GM21529 (cell line): ENCODE results near the gene POU4F2.

Source experiments
- ATAC-seq: cut with Tn5 transposase; IDR thresholded peaks from one replicate; pipeline ENCODE4 v1.9.1; 2021; ENCODE audit not compliant: unreplicated experiment

Gene POU4F2, protein sequence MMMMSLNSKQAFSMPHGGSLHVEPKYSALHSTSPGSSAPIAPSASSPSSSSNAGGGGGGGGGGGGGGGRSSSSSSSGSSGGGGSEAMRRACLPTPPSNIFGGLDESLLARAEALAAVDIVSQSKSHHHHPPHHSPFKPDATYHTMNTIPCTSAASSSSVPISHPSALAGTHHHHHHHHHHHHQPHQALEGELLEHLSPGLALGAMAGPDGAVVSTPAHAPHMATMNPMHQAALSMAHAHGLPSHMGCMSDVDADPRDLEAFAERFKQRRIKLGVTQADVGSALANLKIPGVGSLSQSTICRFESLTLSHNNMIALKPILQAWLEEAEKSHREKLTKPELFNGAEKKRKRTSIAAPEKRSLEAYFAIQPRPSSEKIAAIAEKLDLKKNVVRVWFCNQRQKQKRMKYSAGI

DNA sequence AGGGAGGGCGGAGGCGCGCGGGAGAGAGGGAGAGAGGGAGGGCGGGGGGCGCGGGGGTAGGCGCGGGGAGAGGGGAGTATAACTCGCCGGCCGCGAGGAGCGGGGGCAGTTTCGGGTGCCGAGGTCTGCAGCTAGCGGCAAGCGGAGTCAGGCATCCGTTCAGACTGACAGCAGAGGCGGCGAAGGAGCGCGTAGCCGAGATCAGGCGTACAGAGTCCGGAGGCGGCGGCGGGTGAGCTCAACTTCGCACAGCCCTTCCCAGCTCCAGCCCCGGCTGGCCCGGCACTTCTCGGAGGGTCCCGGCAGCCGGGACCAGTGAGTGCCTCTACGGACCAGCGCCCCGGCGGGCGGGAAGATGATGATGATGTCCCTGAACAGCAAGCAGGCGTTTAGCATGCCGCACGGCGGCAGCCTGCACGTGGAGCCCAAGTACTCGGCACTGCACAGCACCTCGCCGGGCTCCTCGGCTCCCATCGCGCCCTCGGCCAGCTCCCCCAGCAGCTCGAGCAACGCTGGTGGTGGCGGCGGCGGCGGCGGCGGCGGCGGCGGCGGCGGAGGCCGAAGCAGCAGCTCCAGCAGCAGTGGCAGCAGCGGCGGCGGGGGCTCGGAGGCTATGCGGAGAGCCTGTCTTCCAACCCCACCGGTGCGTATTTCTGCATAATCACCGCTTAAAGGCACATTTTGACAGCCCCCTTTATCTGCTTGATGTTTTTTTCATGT lies at the start of gene POU4F2:
Gene POU4F2 (plus strand): TSS at position 108 of the 720 bp plus-strand sequence. CDS start 248 bp downstream, at position 356.
- no peak for ATAC-seq

DNA sequence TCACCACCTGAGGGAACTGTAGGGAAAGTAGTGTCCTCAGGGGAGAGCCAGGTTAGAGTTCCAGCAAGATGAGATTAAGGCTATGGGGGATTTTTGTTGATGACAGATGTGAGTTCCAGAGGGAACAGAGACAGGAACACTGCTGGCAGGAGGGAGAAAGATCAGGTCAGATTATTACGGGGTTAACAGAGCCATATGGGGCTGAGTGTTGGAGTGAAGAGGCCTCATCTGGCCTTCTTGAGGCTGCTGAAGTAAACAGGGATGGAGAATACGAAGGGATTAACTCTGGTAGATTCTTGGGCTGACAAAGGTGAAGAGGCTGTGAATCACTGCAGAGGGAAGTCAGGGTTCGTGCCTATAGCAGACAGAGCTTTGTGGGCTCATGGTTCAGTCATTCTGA lies 47.9 kb upstream of the POU4F2 start:
- ATAC-seq: no peak

DNA sequence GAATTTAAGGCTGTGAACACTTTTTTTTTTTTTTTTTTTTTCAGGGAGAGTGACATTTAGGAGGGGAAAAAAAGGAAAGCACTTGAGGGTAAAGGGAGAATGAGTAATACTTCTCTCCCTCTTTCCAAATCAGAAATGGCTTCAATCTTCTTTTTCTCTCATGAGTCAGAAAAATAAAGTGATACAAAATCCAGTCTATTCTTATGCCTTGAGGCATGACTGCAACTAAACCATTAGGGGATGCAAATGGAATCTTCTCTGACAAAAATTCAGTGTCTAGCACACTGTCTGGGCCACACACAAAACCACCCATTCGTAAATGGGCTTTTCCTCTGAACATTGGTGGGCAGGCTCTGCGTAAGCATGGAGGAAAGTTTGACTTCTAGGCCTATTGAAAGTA lies 46.7 kb upstream of the POU4F2 start:
- no peak for ATAC-seq

DNA sequence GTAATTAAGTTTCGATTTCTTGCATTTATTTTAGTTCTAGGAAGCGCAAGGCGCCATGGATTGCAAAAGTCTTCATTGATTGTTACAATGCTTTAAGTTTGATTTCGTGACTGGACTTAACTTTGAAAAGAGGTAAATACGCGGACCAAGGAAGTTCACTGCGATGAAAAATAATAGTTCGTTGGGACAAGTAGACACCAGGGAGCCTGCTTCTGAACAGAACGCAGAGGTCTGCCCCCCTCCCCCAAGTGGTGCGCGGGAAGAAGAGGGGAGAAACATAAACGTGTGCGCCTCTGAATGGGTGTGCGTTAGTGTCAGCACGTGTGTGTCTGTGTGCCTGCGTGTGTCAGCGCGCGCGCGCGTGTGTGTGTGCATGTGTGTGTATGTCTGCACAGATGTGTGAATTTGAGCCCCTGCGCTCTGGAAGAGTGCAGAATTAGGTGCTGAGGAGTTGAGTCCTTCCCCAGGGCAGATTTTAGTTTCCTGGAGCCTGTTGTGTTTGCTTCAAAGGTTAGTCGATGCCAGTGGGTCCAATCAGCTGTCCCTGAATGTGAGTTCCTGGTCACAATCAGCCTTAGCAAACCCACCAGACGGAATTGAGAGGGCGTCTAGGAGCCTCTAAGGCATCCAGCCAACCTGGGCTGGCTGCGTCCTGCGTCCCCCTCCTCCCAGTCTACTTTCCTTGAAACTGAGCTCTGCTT lies 5.8 kb upstream of the POU4F2 start:
- no peak for ATAC-seq

DNA sequence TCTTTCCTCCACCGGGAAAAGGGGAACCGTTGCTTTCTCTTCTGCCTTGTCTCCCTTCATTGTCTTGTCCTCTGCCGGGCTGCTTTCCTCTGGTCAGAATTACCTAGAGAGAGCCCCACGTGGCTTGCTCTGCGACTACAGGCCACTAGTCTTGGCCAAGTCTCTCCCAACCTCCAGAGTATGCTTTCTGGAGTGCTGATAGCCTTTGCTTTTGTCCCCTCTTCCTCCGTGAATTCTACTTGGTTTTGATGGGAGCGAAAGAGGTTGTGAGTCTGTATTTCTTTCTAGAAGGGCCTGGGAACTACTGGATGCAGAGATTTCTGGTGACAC lies 5.3 kb upstream of the POU4F2 start:
- ATAC-seq: no peak

DNA sequence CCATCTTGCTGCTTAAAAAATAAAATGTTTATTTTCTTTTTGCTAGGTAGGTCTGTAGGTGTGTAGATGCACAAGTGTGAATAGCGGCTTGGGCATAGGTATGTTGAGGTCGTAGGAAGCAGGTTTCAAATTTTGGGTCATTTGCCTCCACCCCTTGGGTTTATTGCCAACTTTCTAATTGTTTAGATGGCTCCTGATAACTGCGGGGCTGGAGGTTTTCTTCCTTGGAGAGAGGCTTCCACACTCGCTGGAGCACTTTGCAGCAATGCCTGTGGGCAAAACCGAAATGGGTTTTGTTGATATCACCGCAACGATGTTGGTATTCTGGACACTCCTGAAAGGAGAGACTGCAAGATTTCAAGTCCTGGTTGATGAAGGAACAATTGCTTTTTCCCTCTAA lies 3.9 kb upstream of the POU4F2 start:
- no peak for ATAC-seq

DNA sequence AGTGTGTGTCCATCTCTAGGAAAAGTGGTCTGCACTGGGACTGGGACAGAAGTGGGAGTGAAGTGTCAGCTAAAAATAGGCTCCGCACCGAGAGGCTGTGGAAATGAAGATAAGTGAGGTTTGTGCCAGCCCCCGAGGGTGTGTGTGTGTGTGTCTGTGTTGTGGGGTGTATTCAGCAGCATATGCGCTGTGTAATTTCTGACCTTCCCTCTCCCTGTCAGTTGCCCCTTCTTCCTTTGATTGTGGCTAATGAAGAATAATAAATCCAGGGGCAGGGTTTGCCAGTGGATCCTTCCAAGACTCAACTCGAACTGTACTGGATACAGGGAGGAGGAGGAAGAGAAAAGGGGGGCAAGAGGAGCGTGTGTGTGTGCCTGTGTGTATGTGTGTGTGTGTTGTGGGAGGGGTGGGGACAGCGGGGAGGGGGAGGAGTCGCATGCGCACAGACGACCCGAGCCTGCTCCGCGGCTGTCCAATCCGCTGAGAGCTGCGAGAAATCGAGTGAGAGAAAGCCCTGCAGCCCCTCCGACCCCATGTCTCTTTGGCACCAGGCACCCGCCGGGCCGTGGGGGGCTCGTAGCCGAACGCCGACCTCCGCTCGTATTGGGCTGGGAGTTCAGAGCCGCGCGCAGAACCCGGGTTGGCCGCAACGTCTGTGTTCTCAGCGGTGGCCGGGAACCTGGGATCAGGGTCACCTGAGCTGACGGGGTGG lies 916 bp upstream of the POU4F2 start:
- ATAC-seq: no peak

DNA sequence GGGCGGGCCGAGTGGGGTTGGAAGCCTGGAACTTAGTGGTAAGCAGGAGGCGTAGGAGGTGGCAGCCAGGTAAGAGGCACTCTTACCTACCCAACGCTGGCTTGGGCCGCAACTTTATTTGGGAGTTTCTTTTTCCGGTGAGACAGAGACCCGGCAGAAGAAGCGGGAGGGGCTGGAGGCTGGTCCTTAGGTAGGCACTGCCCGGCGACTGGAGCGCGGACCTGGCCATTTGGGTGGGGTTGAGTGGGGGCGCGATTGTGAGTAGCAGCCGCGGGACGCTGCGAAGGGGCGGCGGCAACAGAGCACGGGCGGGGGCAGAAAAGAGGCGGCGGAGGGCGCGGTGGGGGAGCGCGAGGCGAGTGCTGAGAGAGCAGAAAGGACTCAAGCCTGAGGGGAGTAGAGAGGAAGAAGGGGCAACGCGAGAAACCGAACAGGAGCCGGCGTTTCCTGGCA lies 334 bp upstream of the POU4F2 start:
- no peak for ATAC-seq

DNA sequence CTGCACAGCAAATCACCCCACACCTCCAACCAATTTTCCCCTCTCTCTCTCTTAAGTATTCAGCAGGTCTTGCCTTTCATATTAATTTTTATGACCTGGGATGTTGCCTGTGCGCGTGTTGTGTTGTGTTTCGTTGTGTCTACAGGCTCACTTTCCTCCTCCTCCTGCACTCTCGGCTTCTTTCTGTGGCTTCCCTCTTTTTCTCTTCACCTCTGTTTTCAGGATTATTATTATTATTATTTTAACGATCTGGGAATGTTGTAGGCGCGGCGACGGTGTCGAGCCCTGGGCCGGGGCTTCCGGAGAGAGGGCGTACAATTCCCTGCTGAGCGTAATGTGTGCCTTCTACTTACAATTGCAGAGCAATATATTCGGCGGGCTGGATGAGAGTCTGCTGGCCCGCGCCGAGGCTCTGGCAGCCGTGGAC lies 826 bp downstream of the POU4F2 start:
- no peak for ATAC-seq

DNA sequence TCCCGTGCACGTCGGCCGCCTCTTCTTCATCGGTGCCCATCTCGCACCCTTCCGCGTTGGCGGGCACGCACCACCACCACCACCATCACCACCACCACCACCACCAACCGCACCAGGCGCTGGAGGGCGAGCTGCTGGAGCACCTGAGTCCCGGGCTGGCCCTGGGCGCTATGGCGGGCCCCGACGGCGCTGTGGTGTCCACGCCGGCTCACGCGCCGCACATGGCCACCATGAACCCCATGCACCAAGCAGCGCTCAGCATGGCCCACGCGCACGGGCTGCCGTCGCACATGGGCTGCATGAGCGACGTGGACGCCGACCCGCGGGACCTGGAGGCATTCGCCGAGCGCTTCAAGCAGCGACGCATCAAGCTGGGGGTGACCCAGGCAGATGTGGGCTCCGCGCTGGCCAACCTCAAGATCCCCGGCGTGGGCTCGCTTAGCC lies 1.4 kb downstream of the POU4F2 start:
- ATAC-seq: no peak

DNA sequence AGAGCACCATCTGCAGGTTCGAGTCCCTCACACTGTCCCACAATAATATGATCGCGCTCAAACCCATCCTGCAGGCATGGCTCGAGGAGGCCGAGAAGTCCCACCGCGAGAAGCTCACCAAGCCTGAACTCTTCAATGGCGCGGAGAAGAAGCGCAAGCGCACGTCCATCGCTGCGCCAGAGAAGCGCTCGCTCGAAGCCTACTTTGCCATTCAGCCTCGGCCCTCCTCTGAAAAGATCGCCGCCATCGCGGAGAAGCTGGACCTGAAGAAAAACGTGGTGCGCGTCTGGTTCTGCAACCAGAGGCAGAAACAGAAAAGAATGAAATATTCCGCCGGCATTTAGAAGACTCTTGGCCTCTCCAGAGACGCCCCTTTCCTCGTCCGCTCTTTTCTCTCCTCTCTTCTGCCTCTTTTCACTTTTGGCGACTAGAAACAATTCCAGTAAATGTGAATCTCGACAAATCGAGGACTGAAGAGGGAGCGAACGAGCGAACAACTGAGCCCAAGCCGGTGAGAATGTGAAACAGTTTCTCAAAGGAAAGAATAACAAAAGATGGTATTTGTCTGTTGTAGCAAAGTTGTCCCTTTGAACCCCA lies 1.9 kb downstream of the POU4F2 start:
- no peak for ATAC-seq

DNA sequence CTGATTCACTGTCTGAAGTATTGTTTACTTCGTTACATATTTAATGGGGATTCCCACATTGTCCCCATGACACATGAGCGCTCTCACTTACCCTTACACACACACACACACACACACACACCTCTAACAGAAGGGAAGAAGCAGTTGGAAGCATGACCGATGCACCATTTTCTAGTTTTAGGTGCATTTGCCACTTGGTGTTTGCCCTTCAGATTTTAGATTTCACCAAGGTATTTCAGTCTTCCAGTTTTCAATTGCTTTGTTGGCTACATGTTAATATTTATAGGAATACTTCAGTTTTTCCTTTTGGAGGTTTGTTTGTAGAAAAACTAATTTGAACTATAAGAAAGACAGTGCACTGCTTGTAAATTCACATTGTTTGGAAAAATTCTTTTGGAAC lies 3.1 kb downstream of the POU4F2 start:
- ATAC-seq: no peak

DNA sequence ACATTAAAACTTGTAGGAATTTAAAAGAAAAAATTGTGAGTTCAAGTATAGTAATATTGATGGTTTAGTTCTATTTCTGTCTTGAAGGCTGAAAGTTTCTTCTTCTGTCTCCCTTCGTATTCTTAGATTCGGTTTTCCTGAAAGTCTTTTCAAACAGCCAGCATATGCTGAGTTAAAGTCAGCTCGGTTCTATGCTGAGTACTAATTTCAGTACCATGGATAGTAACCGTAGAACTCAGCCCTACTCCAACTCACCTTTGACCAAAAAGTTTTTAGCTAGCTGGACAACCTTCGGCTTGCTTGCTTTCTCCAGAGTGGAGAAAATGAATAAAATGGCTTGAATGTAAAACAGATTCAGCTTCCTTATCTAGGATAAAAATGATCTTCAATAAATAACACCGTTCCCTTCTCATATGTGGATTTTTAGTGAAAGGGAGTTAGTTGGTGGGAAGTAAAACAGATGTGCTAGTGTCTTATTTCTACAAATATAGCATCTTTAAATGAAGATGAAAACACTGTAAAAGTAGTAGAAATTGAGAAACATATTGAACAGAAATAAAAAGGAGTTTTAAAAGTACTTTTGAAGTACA lies 5.2 kb downstream of the POU4F2 start:
- no peak for ATAC-seq

DNA sequence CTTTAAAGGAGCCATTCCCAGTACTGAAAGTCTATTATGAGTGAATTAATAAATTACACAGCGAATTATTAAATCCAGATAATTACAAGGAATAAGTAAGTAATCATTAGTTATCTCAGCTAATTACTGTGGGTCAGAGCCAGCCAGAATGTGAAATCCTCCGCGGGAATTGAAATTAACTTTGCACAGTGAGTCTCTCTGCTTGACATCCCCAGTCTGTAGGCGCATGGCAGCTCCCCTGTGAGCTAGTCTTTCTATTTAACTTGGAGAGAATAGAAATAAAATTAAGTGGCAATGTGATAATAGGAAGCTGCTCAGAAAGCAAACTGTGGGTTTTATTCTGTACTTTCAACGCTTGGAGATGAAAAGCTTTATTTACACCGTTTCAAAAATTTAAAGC lies 7.2 kb downstream of the POU4F2 start:
- ATAC-seq: no peak

DNA sequence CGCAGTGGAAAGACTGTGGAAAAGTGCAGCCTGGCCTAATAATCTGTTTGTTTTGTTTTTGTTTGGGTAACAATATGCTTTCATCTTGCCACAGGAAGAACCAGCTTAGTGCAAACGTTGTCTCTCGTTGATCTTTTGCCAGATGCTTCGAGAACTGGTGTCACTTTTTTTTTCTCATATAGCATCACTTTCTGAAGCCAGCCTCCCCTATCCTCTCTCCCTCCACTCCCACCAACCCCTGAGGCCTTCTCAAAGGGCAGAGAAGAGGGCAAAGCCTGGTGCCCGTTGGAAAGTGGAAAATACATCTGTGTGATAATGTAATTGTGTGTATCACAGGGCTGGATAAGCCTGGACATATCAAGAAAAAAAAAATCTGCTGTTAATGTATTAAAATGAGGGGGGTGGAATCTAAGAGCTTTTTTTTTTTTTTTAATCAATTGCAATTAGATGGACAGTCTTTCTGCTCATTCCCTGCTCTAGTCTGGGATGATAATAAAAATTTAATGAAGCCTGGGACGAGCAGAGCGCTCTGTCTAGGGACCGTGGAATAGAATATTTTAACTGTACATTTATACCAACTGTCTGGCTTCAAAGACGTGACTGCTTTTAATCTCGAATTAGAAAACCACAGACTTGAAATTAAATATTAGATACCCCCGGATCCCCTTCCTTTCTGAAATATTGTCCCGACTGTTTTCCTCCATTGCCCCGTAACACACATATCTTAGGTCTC lies 8.1 kb downstream of the POU4F2 start:
- ATAC-seq: no peak

DNA sequence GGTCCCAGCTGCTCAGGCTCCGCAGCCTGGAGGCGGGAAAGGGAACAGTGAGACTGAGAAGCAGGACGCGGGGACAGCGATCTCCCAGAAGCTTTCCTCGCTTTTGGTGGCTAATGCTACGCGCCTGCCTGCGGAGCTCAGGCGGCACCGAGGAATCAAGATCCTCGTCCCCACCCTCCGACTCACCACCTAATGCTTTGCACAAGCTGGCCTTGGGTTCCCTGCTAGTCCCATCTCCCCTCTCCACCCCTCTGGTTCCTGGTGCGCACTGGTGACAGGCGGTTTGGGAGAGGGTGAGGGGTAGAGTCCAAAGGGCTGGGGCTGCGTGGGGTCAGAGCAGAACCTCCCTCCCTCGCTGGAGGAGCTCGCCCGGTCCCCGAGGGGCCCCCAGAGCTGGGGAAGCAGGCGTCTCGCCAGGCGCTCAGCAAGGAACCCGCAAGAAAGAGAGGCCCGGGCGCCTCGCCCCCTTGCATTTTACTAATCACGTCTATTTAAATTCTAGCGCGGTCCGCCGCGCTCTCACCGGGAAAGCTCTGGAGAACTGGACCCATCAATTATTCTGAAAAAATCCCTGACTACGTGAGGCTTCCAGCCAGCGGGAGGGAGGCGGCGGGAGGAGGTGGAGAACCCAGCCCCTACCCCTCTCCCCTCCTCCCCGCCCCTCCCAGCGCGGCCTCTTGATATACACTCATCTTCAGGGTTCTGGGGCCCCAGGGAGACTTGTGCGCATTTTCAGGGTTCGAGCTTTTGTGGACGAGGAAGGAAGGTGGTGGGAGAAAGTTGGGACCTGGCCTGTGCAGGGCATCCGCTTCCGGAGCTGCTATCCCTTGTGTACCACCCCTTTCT lies 9.1 kb downstream of the POU4F2 start:
- no peak for ATAC-seq

DNA sequence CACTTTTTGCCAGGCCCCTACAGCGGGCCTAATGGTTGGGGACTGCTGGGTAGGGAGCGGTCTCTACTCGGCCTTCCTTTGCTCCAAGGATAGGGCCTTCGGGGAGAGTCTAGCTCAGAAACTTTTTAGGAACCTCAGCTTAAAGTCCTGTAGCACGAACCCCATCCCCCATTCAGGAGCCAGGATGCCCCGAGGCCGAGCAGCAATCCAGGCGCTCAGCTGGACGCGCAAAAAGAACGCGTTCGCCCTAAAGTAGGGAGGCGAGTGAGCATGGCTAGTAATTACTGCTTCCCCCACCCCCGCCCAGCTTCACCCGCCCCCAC lies 9.7 kb downstream of the POU4F2 start:
- ATAC-seq: no peak

DNA sequence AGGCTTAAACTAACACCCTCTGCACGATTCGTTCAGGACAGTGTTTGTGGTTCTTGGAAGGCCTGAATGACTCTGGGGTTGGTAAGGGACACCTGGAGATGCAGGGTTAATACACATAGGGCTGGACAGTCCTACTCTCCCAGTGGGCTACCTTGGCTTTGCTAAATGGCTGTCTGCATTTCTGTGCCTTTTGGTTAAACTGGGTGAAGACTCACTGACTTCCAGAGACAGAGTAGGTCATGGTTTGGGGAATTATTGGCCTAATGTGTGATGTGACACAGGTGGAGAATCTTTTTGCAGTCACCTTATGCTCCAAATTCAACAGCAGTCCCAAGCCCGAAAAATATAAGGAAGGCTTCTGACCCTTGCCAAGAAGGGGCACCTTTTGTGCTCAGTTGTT lies 10.5 kb downstream of the POU4F2 start:
- ATAC-seq: no peak

DNA sequence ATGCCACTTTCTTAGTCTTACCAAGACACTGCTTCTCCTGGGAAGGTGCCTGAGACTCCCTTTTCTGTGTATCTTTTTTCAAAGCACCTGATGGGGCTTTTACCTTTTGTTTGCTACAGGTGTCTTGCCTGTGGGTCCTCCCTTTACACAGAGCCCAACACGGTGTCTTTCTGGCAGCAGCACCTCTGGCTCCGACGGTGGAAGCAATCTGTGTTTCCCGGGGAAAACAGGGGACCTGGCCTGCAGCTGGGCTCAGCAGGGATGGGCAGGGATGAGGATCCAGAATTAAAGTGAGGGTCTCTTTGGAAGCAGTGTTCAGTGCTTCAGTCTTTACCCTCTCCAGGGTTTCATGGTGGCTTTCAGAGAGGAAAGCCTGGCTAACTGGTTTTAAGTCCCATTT lies 11.3 kb downstream of the POU4F2 start:
- ATAC-seq: no peak
